Measurements from ENCODE around the gene MTG2. TPM values are rescaled to one million over a fixed set of nuclear protein-coding genes. Genes with fewer than 3 reads are reported as not detected.

MTG2 gene
- total and polyA plus RNA-seq, 2 of the 13 experiments (the other 11 are each of a cell fraction or from before 2014, with no cell fraction given): 20.4 to 37.8 TPM

GRCh38 chr20:62146019-62146755 is 36.6 kb upstream of the MTG2 start:
- peaks cover 68% of the 10 kb centered on the region for H3K4me1 ChIP-seq (ENCODE audit: insufficient read depth, low read length)
- H3K4me3 ChIP-seq (replicated peaks in 1 of 3; ENCODE audit: insufficient read depth in 1 of 3, low read depth in 2 of 3, low read length in 3 of 3): peak overlapping the region in 1 of 3 experiments; percentile 87; a peak in 2 of 6 replicates
- intact Hi-C loops (cut with micrococcal nuclease; ENCODE audit: unreplicated experiment): no loop called here
- POLR2A ChIA-PET: interaction anchor here (1.3 to 2.5 kb wide), 6 partner anchors 25 to 126 kb away, joined by 3 to 13 read pairs (median 4); partner anchors contain the start of genes LSM14B and MTG2
- ATAC-seq: peak; percentile 32
- no peaks in the 10 kb centered on the region; a peak in 1 of 5 replicates for H3K27me3 ChIP-seq (ENCODE audit: control insufficient read depth in 1 of 2, insufficient read depth in 2 of 2, low read length in 2 of 2)
- FAIRE-seq: peak; percentile 81
- H3K9me3 ChIP-seq (ENCODE audit: low read length): no peaks in the 10 kb centered on the region
- peak overlapping the region; percentile 76 for H3K9ac ChIP-seq (ENCODE audit: insufficient read depth, low read depth, low read length)
- peaks cover 90% of the 10 kb centered on the region for H3K79me2 ChIP-seq (ENCODE audit: insufficient read depth, low read length)
- H3K27ac ChIP-seq (ENCODE audit: extremely low read length, insufficient read depth, low read length): peak overlapping the region; percentile 70
- no TSS peak for BruUV-seq (replicated peaks)
- peak; percentile 85 for DNase-seq (ENCODE audit: low spot score)
- in situ Hi-C loops (cut with HindIII; ENCODE audit: extremely low pct_ligation_motif_present, low pct_unique_long_range_greater_than_20kb): no loop called here
- H2AFZ ChIP-seq (ENCODE audit: low read length): no peak overlapping the region
- peak overlapping the region; percentile 96 for H3K4me2 ChIP-seq (ENCODE audit: low read depth, low read length)
- CTCF ChIA-PET (ENCODE audit: low intra/inter-chr PET ratio, low total read pairs): no interaction called here
- peaks cover 58% of the 10 kb centered on the region for H4K20me1 ChIP-seq (ENCODE audit: insufficient read depth, low read length)
- WGBS (ENCODE audit: low lambda C conversion rate): 18% methylated on average over 22 of the region's 22 CpGs
- peaks cover 0 to under 1% of the 10 kb centered on the region in 2 experiments; a peak in 1 of 5 replicates for H3K36me3 ChIP-seq (replicated peaks in 1 of 2; ENCODE audit: control insufficient read depth in 1 of 2, insufficient read depth in 2 of 2, low read length in 2 of 2)
- TF ChIP-seq ZNF614 (CRISPR knock-in tag; IDR thresholded peaks at IDR 0.05; ENCODE audit: borderline replicate concordance) (peak; percentile 26; the same call in 1 of the 2 replicates), ZBTB1 (CRISPR knock-in tag; IDR thresholded peaks at IDR 0.05; ENCODE audit: borderline replicate concordance) (0 out of 2 replicates have a peak, but pooled peaks have one; percentile 76), ZBTB21 (CRISPR knock-in tag; IDR thresholded peaks at IDR 0.05) (no peak; the same call in 1 of the 2 replicates), EZH2 (conservative IDR thresholded peaks at IDR 0.05; ENCODE audit: low read depth, low read length) (no peak), FOXK2 (IDR thresholded peaks at IDR 0.05) (peak; percentile 66; the same call in 1 of the 2 replicates), ZBTB46 (CRISPR knock-in tag; IDR thresholded peaks at IDR 0.05; ENCODE audit: borderline replicate concordance) (no peak), LCORL (IDR thresholded peaks at IDR 0.05) (no peak), LCORL (CRISPR knock-in tag; IDR thresholded peaks at IDR 0.05) (peak; percentile 80), FOXM1 (CRISPR knock-in tag; IDR thresholded peaks at IDR 0.05) (no peak), HNF1B (CRISPR knock-in tag; IDR thresholded peaks at IDR 0.05) (peak; percentile 57; the same call in 1 of the 2 replicates), ZNF569 (CRISPR knock-in tag; IDR thresholded peaks at IDR 0.05; ENCODE audit: borderline replicate concordance) (no peak), ARID2 (CRISPR knock-in tag; IDR thresholded peaks at IDR 0.05; ENCODE audit: borderline replicate concordance) (no peak), TFE3 (CRISPR knock-in tag; IDR thresholded peaks at IDR 0.05) (peak; percentile 88), KDM2A (CRISPR knock-in tag; IDR thresholded peaks at IDR 0.05; ENCODE audit: borderline replicate concordance, low read depth) (peak; percentile 63; the same call in 1 of the 2 replicates), AFF4 (CRISPR knock-in tag; IDR thresholded peaks at IDR 0.05) (peak; percentile 57; the same call in 1 of the 2 replicates)

All from HepG2 (cell line).